Spinal cord (tissue), 10 donors: ENCODE measurements around the gene CALD1. TPM values are rescaled to one million over a fixed set of nuclear protein-coding genes. Genes with fewer than 3 reads are reported as not detected.

ENCODE experiments used
- DNase-seq, 6 donors: peaks; one replicate each; pipeline versions ENCODE4 v3.0.0 to v3.0.0-alpha.2; 2013 to 2015; ENCODE audit warnings: low spot score in 6 of 6, low read depth in 4 of 6
- H3K27ac ChIP-seq: one replicate; pipeline ENCODE4 v1.5.1; 2013; ENCODE audit warnings: low read depth, low read length, control low read depth
- H3K27me3 ChIP-seq: one replicate; pipeline ENCODE4 v1.6.1; 2013; ENCODE audit warnings: low read length; ENCODE audit not compliant: control insufficient read depth, insufficient read depth
- H3K36me3 ChIP-seq: one replicate; pipeline ENCODE4 v1.6.1; 2013; ENCODE audit warnings: low read length; ENCODE audit not compliant: control insufficient read depth, insufficient read depth
- H3K4me1 ChIP-seq: one replicate; pipeline ENCODE4 v1.6.1; 2013; ENCODE audit warnings: low read length; ENCODE audit not compliant: control insufficient read depth, insufficient read depth
- H3K4me3 ChIP-seq: one replicate; pipeline ENCODE4 v1.5.1; 2013; ENCODE audit warnings: low read depth, low read length, control low read depth
- H3K9me3 ChIP-seq: one replicate; pipeline ENCODE4 v1.6.1; 2013; ENCODE audit warnings: low read length; ENCODE audit not compliant: control insufficient read depth, insufficient read depth
- WGBS: methylation state at CpG from one replicate; pipeline ENCODE4 v1.1.5; 2013; ENCODE audit warnings: missing lambda C conversion rate; ENCODE audit not compliant: insufficient coverage; 5-methylcytosine and 5-hydroxymethylcytosine counted together
- polyA plus RNA-seq, 2 donors: library from polyadenylated mRNA; unstranded; fragments of 120-200 nt; gene quantifications; one replicate each; pipeline ENCODE4 v1.2.1, GENCODE V29; 2013; ENCODE audit not compliant: insufficient read length in 2 of 2
- total RNA-seq, 2 donors: library from RNA; depleted of rRNA in 1 of 2; stranded (reverse); fragments of 120-200 nt in 1 of 2; fragments of >200 nt in 1 of 2; gene quantifications; one replicate each; pipeline versions ENCODE4 v1.2.3 to v1.2.4, GENCODE V29; 2013 to 2014
- donor health status: healthy.

The CALD1 gene
- total and polyA plus RNA-seq, 4 donors: 77.4 to 162 (median 111) TPM

- WGBS: 46% methylated on average over 3 of the region's 4 CpGs
- no peak for DNase-seq
- H3K9me3 ChIP-seq: no peaks in the 10 kb centered on the region
- H3K4me1 ChIP-seq: no peaks in the 10 kb centered on the region
- no peak overlapping the region for H3K4me3 ChIP-seq
- H3K27ac ChIP-seq: no peak overlapping the region
- no peaks in the 10 kb centered on the region for H3K27me3 ChIP-seq
- no peaks in the 10 kb centered on the region for H3K36me3 ChIP-seq
Observed at GRCh38 chr7:134740376-134740775, 39.1 kb upstream of the CALD1 start.

GRCh38 chr7:134741907-134742635, 37.4 kb upstream of the CALD1 start:
- WGBS: 58% methylated on average over 2 of the region's 3 CpGs
- Histone ChIP-seq H3K36me3 (no peaks in the 10 kb centered on the region), H3K27me3 (no peaks in the 10 kb centered on the region), H3K27ac (no peak overlapping the region), H3K4me1 (no peaks in the 10 kb centered on the region), H3K9me3 (no peaks in the 10 kb centered on the region), H3K4me3 (no peak overlapping the region)
- DNase-seq: no peak

GRCh38 chr7:134742688-134743350, 36.6 kb upstream of the CALD1 start:
- Histone ChIP-seq H3K36me3 (no peaks in the 10 kb centered on the region), H3K4me1 (no peaks in the 10 kb centered on the region), H3K9me3 (no peaks in the 10 kb centered on the region), H3K27me3 (no peaks in the 10 kb centered on the region), H3K27ac (no peak overlapping the region), H3K4me3 (no peak overlapping the region)
- 100% methylated on average over 1 of the region's 2 CpGs for WGBS
- no peak for DNase-seq

GRCh38 chr7:134744569-134744968, 34.9 kb upstream of the CALD1 start:
- Histone ChIP-seq H3K4me1 (no peaks in the 10 kb centered on the region), H3K27me3 (no peaks in the 10 kb centered on the region), H3K27ac (no peak overlapping the region), H3K9me3 (no peaks in the 10 kb centered on the region), H3K4me3 (no peak overlapping the region), H3K36me3 (no peaks in the 10 kb centered on the region)
- DNase-seq: no peak
- WGBS: 56% methylated on average over 1 of the region's 3 CpGs

- H3K27ac ChIP-seq: no peak overlapping the region
- no peaks in the 10 kb centered on the region for H3K36me3 ChIP-seq
- no peaks in the 10 kb centered on the region for H3K9me3 ChIP-seq
- H3K4me3 ChIP-seq: no peak overlapping the region
- WGBS: 77% methylated on average over 5 of the region's 5 CpGs
- no peaks in the 10 kb centered on the region for H3K27me3 ChIP-seq
- no peaks in the 10 kb centered on the region for H3K4me1 ChIP-seq
- no peak for DNase-seq
Observed at GRCh38 chr7:134747326-134747725, 32.1 kb upstream of the CALD1 start.

- no peaks in the 10 kb centered on the region for H3K27me3 ChIP-seq
- H3K4me1 ChIP-seq: no peaks in the 10 kb centered on the region
- no peak overlapping the region for H3K4me3 ChIP-seq
- H3K36me3 ChIP-seq: no peaks in the 10 kb centered on the region
- DNase-seq: peak in 1 of 6 donors; percentile 22
- H3K27ac ChIP-seq: no peak overlapping the region
- no peaks in the 10 kb centered on the region for H3K9me3 ChIP-seq
- WGBS: 61% methylated on average over 6 of the region's 6 CpGs
Observed at GRCh38 chr7:134750083-134751062, 29.1 kb upstream of the CALD1 start.

GRCh38 chr7:134752006-134752760, 27.3 kb upstream of the CALD1 start:
- H3K27ac ChIP-seq: no peak overlapping the region
- H3K9me3 ChIP-seq: no peaks in the 10 kb centered on the region
- no peak for DNase-seq
- H3K27me3 ChIP-seq: no peaks in the 10 kb centered on the region
- H3K36me3 ChIP-seq: no peaks in the 10 kb centered on the region
- no peaks in the 10 kb centered on the region for H3K4me1 ChIP-seq
- H3K4me3 ChIP-seq: no peak overlapping the region
- 96% methylated on average over 5 of the region's 6 CpGs for WGBS

- H3K27ac ChIP-seq: no peak overlapping the region
- no peak overlapping the region for H3K4me3 ChIP-seq
- DNase-seq: peak in 2 of 6 donors; percentile 37 to 59
- no peaks in the 10 kb centered on the region for H3K36me3 ChIP-seq
- WGBS: no CpG with 5 or more reads among the region's 1 CpG
- no peaks in the 10 kb centered on the region for H3K27me3 ChIP-seq
- no peaks in the 10 kb centered on the region for H3K4me1 ChIP-seq
- H3K9me3 ChIP-seq: no peaks in the 10 kb centered on the region
Observed at GRCh38 chr7:134755422-134756022, 23.9 kb upstream of the CALD1 start.

GRCh38 chr7:134757938-134758337, 21.5 kb upstream of the CALD1 start:
- Histone ChIP-seq H3K27ac (no peak overlapping the region), H3K36me3 (no peaks in the 10 kb centered on the region), H3K9me3 (no peaks in the 10 kb centered on the region), H3K4me3 (no peak overlapping the region), H3K4me1 (no peaks in the 10 kb centered on the region), H3K27me3 (no peaks in the 10 kb centered on the region)
- no peak for DNase-seq
- WGBS: 86% methylated on average over 1 of the region's 3 CpGs
